Transverse colon (tissue), 4 donors: Measurements from ENCODE around the gene KLHL29.

ENCODE experiments used
- CTCF ChIP-seq, 5 experiments: fragments of 200-600 bp in 3 of 5; fragments of 450-650 bp in 2 of 5; sonication (generic) in 3 of 5; IDR thresholded peaks; 1 replicate in 2 of 5; 2 replicates in 3 of 5; pipeline ENCODE4 v1.5.1; 2016 to 2017; ENCODE audit warnings: antibody characterized with exemption in 5 of 5, inconsistent platforms in 3 of 5, mild to moderate bottlenecking in 2 of 5, moderate library complexity in 1 of 5
- EP300 ChIP-seq: sonication (generic); formaldehyde crosslinking; IDR thresholded peaks from one replicate; pipeline ENCODE4 v1.6.1; 2017; ENCODE audit warnings: antibody characterized with exemption, low read depth
- POLR2A ChIP-seq: fragments of 450-650 bp; IDR thresholded peaks from one replicate; pipeline ENCODE4 v1.6.1; 2016; ENCODE audit warnings: antibody characterized with exemption, mild to moderate bottlenecking, moderate library complexity
- POLR2AphosphoS5 ChIP-seq, 3 donors: sonication (generic); formaldehyde crosslinking; IDR thresholded peaks; one replicate each; pipeline ENCODE4 v1.6.1; 2016; ENCODE audit warnings: antibody characterized with exemption in 3 of 3

GRCh38 chr2:23709311-23709710 is 324.3 kb downstream of the KLHL29 start:
- TF ChIP-seq POLR2A (no peak), CTCF (IDR thresholded peaks at IDR 0.05) (no peak), POLR2AphosphoS5 (IDR thresholded peaks at IDR 0.05) (no peak), EP300 (no peak)
